Mammary epithelial cell (primary cell): ENCODE measurements around the gene MYLK4.

Experiments used
- CTCF ChIP-seq, 2 donors: IDR thresholded peaks in 1 of 2; conservative IDR thresholded peaks in 1 of 2; 2 replicates each; pipeline ENCODE4 v1.5.1; 2011 to 2012; ENCODE audit warnings: inconsistent platforms in 2 of 2, low read length in 2 of 2, mild to moderate bottlenecking in 2 of 2, control low read depth in 1 of 2, low read depth in 1 of 2; ENCODE audit not compliant: insufficient read depth in 1 of 2; ENCODE audit errors: extremely low read depth in 1 of 2
- EZH2 ChIP-seq: IDR thresholded peaks from 2 replicates; pipeline ENCODE4 v1.6.1; 2012; ENCODE audit warnings: low read length, inconsistent platforms, borderline replicate concordance

DNA sequence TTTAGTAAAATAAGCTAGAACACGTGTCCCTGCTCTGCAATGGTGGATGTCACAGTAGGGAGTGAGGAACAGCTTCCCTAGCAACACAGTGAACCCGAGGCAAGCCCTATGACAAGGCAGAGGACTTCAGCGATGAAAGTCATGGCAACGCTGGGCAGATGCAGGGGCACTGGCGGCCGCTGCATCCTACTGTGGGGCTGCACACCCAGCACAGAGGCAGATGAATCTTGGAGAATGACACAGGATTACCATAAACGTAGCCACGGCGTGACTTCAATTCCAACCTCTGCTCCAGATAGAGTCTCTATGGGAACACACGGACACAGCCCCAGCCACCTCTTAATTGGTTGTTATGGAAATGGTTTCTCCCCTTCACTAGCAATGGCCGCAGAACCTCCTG, 64.2 kb downstream of the MYLK4 start:
- TF ChIP-seq EZH2, result no peak
- no peak for TF ChIP-seq CTCF (conservative IDR thresholded peaks at IDR 0.05 in 1 of 2, IDR thresholded peaks at IDR 0.05 in 1 of 2; ENCODE audit: extremely low read depth in 1 of 2, insufficient read depth in 1 of 2, low read depth in 1 of 2, low read length in 2 of 2)
